HUES6 (cell line): ENCODE measurements around the gene RNF103.

ENCODE experiments used
- H3K27ac ChIP-seq: 2 replicates; pipeline ENCODE4 v1.7.0; 2013; ENCODE audit warnings: low read depth, mild to moderate bottlenecking, low read length, inconsistent platforms
- H3K27me3 ChIP-seq: 2 replicates; pipeline ENCODE4 v1.6.1; 2013; ENCODE audit warnings: low read length; ENCODE audit not compliant: control insufficient read depth, insufficient read depth
- H3K36me3 ChIP-seq: 2 replicates; pipeline ENCODE4 v1.6.1; 2013; ENCODE audit warnings: low read length; ENCODE audit not compliant: control insufficient read depth, insufficient read depth
- H3K4me1 ChIP-seq: 2 replicates; pipeline ENCODE4 v1.6.1; 2013; ENCODE audit warnings: low read length; ENCODE audit not compliant: control insufficient read depth, insufficient read depth
- H3K4me3 ChIP-seq: 2 replicates; pipeline ENCODE4 v1.5.1; 2013; ENCODE audit warnings: low read depth, low read length
- H3K9ac ChIP-seq: one replicate; pipeline ENCODE4 v1.6.1; 2013; ENCODE audit warnings: mild to moderate bottlenecking, low read length
- H3K9me3 ChIP-seq: 2 replicates; pipeline ENCODE4 v1.6.1; 2013; ENCODE audit warnings: low read depth, low read length; ENCODE audit not compliant: control insufficient read depth, insufficient read depth

The RNF103 gene

DNA sequence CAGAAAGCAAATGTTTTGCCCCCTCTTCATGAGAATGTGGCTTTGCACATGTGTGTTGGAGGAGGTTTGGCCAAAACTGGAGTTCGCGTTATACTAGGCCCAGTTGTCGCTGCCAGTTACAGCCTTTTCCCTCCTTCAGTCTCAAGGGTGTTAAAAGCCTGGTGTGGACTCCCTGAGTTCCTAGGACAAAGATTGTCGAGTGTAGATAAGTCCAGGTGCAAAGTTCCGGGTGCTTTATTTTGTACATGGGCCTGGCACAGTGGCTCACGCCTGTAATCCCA, 542 bp upstream of the RNF103 start:
- 0 out of 2 replicates have a peak, but pooled peaks cover 7% of the 10 kb centered on the region for H3K27me3 ChIP-seq
- peak overlapping the region; percentile 88; the same call in 1 of the 2 replicates for H3K4me3 ChIP-seq
- no peak overlapping the region for H3K27ac ChIP-seq
- H3K36me3 ChIP-seq: no peaks in the 10 kb centered on the region
- no peaks in the 10 kb centered on the region for H3K9me3 ChIP-seq
- no peaks in the 10 kb centered on the region for H3K4me1 ChIP-seq
- H3K9ac ChIP-seq: no peak overlapping the region

GRCh38 chr2:86623043-86623493, 597 bp downstream of the RNF103 start:
- Histone ChIP-seq H3K27me3 (0 out of 2 replicates have a peak, but pooled peaks cover 7% of the 10 kb centered on the region), H3K9me3 (no peaks in the 10 kb centered on the region), H3K27ac (peak overlapping the region; percentile 71; the same call in 1 of the 2 replicates), H3K4me1 (no peaks in the 10 kb centered on the region), H3K9ac (peak overlapping the region; percentile 85), H3K4me3 (peak overlapping the region; percentile 88), H3K36me3 (peaks cover 4% of the 10 kb centered on the region)

GRCh38 chr2:86622519-86623042, 1.1 kb downstream of the RNF103 start:
- Histone ChIP-seq H3K27me3 (0 out of 2 replicates have a peak, but pooled peaks cover 7% of the 10 kb centered on the region), H3K36me3 (peaks cover 4% of the 10 kb centered on the region), H3K27ac (peak overlapping the region; percentile 71; the same call in 1 of the 2 replicates), H3K4me1 (no peaks in the 10 kb centered on the region), H3K4me3 (peak overlapping the region; percentile 88), H3K9ac (peak overlapping the region; percentile 85), H3K9me3 (no peaks in the 10 kb centered on the region)

GRCh38 chr2:86621280-86621943, 2.3 kb downstream of the RNF103 start:
- Histone ChIP-seq H3K27ac (no peak overlapping the region), H3K9ac (no peak overlapping the region)

GRCh38 chr2:86617738-86618137, 5.9 kb downstream of the RNF103 start:
- H3K27ac ChIP-seq: no peak overlapping the region
- no peaks in the 10 kb centered on the region for H3K9me3 ChIP-seq
- no peaks in the 10 kb centered on the region for H3K27me3 ChIP-seq
- H3K36me3 ChIP-seq: peaks cover 18% of the 10 kb centered on the region
- no peak overlapping the region for H3K4me3 ChIP-seq
- H3K9ac ChIP-seq: no peak overlapping the region
- H3K4me1 ChIP-seq: no peaks in the 10 kb centered on the region

More at GRCh38 chr2:86621280-86621943, 2.3 kb downstream of the RNF103 start:
- 0 out of 2 replicates have a peak, but pooled peaks cover 7% of the 10 kb centered on the region for H3K27me3 ChIP-seq
- no peaks in the 10 kb centered on the region for H3K9me3 ChIP-seq
- no peaks in the 10 kb centered on the region for H3K4me1 ChIP-seq
- H3K36me3 ChIP-seq: peaks cover 13% of the 10 kb centered on the region
- peak overlapping the region; percentile 88 for H3K4me3 ChIP-seq

GRCh38 chr2:86617153-86617552, 6.5 kb downstream of the RNF103 start:
- no peaks in the 10 kb centered on the region for H3K9me3 ChIP-seq
- H3K27ac ChIP-seq: no peak overlapping the region
- no peaks in the 10 kb centered on the region for H3K27me3 ChIP-seq
- no peak overlapping the region for H3K9ac ChIP-seq
- H3K4me3 ChIP-seq: no peak overlapping the region
- peaks cover 18% of the 10 kb centered on the region for H3K36me3 ChIP-seq
- H3K4me1 ChIP-seq: no peaks in the 10 kb centered on the region

GRCh38 chr2:86616502-86616901, 7.2 kb downstream of the RNF103 start:
- H3K4me3 ChIP-seq: no peak overlapping the region
- no peak overlapping the region for H3K27ac ChIP-seq
- no peak overlapping the region for H3K9ac ChIP-seq
- H3K27me3 ChIP-seq: no peaks in the 10 kb centered on the region
- no peaks in the 10 kb centered on the region for H3K4me1 ChIP-seq
- peaks cover 18% of the 10 kb centered on the region for H3K36me3 ChIP-seq
- H3K9me3 ChIP-seq: no peaks in the 10 kb centered on the region

DNA sequence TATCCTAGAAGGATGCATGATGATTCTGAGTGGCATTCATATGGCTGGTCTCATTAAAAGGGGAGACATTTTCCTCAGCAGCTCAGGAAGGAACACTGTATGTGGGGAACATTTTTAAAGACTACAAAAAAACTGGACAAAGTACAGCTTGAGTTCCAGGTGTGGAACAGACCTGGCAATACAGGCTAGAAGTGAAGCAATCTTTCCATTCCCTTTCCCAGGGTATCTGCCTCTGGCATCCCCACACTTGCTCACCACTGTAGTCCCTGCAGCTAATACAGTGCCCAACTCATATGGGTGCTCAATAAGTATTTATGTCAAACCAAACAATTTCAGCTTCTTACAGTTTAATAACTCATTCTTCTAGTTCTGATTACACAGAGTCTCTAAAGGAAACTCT, 8.1 kb downstream of the RNF103 start:
- Histone ChIP-seq H3K27ac (no peak overlapping the region), H3K27me3 (no peaks in the 10 kb centered on the region), H3K4me1 (no peaks in the 10 kb centered on the region), H3K9me3 (no peaks in the 10 kb centered on the region), H3K4me3 (no peak overlapping the region), H3K9ac (no peak overlapping the region), H3K36me3 (peaks cover 18% of the 10 kb centered on the region)

DNA sequence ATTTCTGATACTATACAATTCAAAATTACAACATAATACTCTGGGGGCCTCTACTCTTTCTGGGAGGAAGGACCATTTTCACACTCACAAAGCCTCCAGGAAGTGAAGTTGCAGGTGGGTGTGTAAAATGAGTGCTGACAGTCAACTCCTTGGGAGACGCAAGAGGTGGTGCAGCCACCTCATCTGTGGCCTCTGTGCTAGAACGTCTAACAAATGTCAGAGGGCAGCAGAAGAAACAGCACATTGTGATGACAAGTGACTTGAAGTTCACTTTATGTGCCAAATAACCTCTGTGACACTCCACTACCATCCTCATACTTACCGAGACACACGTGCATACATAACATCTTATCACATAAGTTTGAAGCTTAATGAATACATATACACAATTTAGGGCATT, 10.2 kb downstream of the RNF103 start:
- Histone ChIP-seq H3K27me3 (no peaks in the 10 kb centered on the region), H3K4me1 (no peaks in the 10 kb centered on the region), H3K9me3 (no peaks in the 10 kb centered on the region), H3K4me3 (no peak overlapping the region), H3K9ac (no peak overlapping the region), H3K36me3 (peaks cover 22% of the 10 kb centered on the region), H3K27ac (no peak overlapping the region)

DNA sequence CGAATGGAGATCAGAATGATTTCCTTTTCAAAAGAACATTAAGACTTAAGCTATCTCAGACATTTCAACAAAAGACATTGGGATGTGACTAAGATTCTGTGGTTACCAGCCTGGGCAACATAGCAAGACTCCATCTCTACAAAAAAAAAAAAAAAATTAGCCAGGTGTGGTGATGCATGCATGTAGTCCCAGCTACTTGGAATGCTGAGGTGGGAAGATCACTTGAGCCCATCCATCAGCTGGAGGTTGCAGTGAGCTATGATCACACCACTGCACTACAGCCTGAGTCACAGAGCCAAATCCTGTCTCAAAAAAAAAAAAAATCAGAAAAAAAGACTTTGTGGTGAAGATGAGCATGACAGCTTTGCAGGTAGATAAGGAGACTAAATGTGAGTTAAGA, 12.8 kb downstream of the RNF103 start:
- peaks cover 11% of the 10 kb centered on the region for H3K36me3 ChIP-seq

DNA sequence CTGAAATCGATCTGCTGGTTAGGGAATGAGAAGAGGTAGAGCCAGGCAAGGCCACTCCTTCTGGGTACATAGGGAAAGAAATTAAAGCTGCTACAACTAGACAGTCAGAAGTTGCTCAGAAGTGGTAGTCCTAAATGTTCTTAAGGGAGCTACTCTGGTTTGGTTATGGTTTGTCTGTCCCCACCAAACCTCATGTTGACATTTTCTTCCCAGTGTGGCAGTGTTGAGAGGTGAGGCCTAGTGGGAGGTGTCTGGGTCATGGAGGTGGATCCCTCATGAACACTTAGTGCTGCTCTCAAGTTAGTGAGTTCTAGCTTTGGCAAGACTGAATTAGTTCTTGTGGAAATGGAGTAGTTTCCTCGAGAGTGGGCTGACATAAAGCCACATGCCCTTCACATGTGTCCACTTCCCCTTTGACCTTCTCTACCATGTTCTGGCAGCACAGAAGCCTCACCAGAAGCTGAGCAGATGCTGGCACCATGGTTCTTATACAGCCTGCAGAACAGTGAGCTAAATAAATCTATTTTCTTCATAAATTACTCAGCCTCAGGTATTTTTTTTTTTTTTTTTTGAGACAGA, 14.7 kb downstream of the RNF103 start:
- Histone ChIP-seq H3K9me3 (no peaks in the 10 kb centered on the region), H3K4me3 (no peak overlapping the region), H3K9ac (no peak overlapping the region), H3K4me1 (no peaks in the 10 kb centered on the region), H3K27me3 (no peaks in the 10 kb centered on the region), H3K36me3 (peaks cover 14% of the 10 kb centered on the region), H3K27ac (no peak overlapping the region)

More for the DNA sequence above, 12.8 kb downstream of the RNF103 start:
- Histone ChIP-seq H3K27me3 (no peaks in the 10 kb centered on the region), H3K9me3 (no peaks in the 10 kb centered on the region), H3K4me1 (no peaks in the 10 kb centered on the region), H3K4me3 (no peak overlapping the region), H3K9ac (no peak overlapping the region), H3K27ac (no peak overlapping the region)
